KMS-11 (cell line): ENCODE measurements around the gene PPP1R9A.
A peak's percentile ranks its signal among the peaks of the same experiment; 100 is the strongest.

Source experiments
- H2AFZ ChIP-seq: fragments of 200-600 bp; sonication (generic); 2 replicates; pipeline ENCODE4 v1.6.1; 2016; ENCODE audit warnings: antibody characterized with exemption, mixed run types, low read depth
- H3K27ac ChIP-seq: fragments of 200-600 bp; sonication (generic); 2 replicates; pipeline ENCODE4 v1.6.1; 2016; ENCODE audit warnings: mild to moderate bottlenecking, mixed run types
- H3K27me3 ChIP-seq: fragments of 200-600 bp; sonication (generic); 2 replicates; pipeline ENCODE4 v1.6.1; 2017; ENCODE audit warnings: mild to moderate bottlenecking, low read depth, mixed run types, moderate library complexity; ENCODE audit not compliant: insufficient read depth
- H3K36me3 ChIP-seq: fragments of 200-600 bp; sonication (generic); 2 replicates; pipeline ENCODE4 v1.6.1; 2017; ENCODE audit warnings: mild to moderate bottlenecking, mixed run types; ENCODE audit not compliant: insufficient read depth
- H3K4me1 ChIP-seq: fragments of 200-600 bp; sonication (generic); 2 replicates; pipeline ENCODE4 v1.6.1; 2016; ENCODE audit warnings: mild to moderate bottlenecking, low read depth, mixed run types; ENCODE audit not compliant: poor library complexity, severe bottlenecking
- H3K4me2 ChIP-seq: fragments of 200-600 bp; sonication (generic); 2 replicates; pipeline ENCODE4 v1.7.0; 2016; ENCODE audit warnings: mild to moderate bottlenecking, mixed run types
- H3K4me3 ChIP-seq: fragments of 200-600 bp; sonication (generic); IDR thresholded peaks from 2 replicates; pipeline ENCODE4 v1.6.1; 2017; ENCODE audit warnings: low read depth, low read length, mixed read lengths; ENCODE audit not compliant: insufficient read depth
- H3K79me2 ChIP-seq: fragments of 200-600 bp; sonication (generic); 2 replicates; pipeline ENCODE4 v1.6.1; 2016; ENCODE audit warnings: low read depth, mixed run types; ENCODE audit not compliant: insufficient read depth
- H3K9ac ChIP-seq: fragments of 200-600 bp; sonication (generic); 2 replicates; pipeline ENCODE4 v1.6.1; 2016; ENCODE audit warnings: mild to moderate bottlenecking, mixed run types
- H4K20me1 ChIP-seq: fragments of 200-600 bp; sonication (generic); 2 replicates; pipeline ENCODE4 v1.6.1; 2016; ENCODE audit warnings: mild to moderate bottlenecking, mixed run types; ENCODE audit not compliant: insufficient read depth
- CTCF ChIP-seq: fragments of 200-600 bp; sonication (generic); conservative IDR thresholded peaks from 2 replicates; pipeline ENCODE4 v1.6.1; 2017; ENCODE audit warnings: low read depth, mild to moderate bottlenecking, antibody characterized with exemption, low read length, moderate library complexity, mixed read lengths

Gene PPP1R9A

GRCh38 chr7:95324431-95324830, 417.0 kb downstream of the PPP1R9A start, which contains the start of gene PON1:
Gene PON1 (minus strand): TSS chr7:95324532. CDS start chr7:95324475, 57 bp downstream.
- Histone ChIP-seq H2AFZ (no peak within 1 kb of the TSS), H3K79me2 (no peaks in the 10 kb centered on the region), H3K27ac (peak within 1 kb of the TSS; percentile 43; the same call in 1 of the 2 replicates), H3K4me2 (peak within 1 kb of the TSS; percentile 14; the same call in 1 of the 2 replicates), H3K4me3 (no peak within 1 kb of the TSS), H3K27me3 (no peaks in the 10 kb centered on the region), H4K20me1 (no peaks in the 10 kb centered on the region), H3K36me3 (no peaks in the 10 kb centered on the region), H3K4me1 (peaks cover 24% of the 10 kb centered on the region), H3K9ac (no peak within 1 kb of the TSS)
- no peak for TF ChIP-seq CTCF

GRCh38 chr7:95327356-95327755, 420.0 kb downstream of the PPP1R9A start:
- no peak overlapping the region for H2AFZ ChIP-seq
- no peaks in the 10 kb centered on the region for H3K36me3 ChIP-seq
- no peak for TF ChIP-seq CTCF
- H3K4me2 ChIP-seq, result no peak overlapping the region
- H3K9ac ChIP-seq, result no peak overlapping the region
- no peak overlapping the region for H3K27ac ChIP-seq
- H4K20me1 ChIP-seq, result no peaks in the 10 kb centered on the region
- no peak overlapping the region for H3K4me3 ChIP-seq
- H3K79me2 ChIP-seq, result no peaks in the 10 kb centered on the region
- H3K4me1 ChIP-seq, result peaks cover 39% of the 10 kb centered on the region
- H3K27me3 ChIP-seq, result no peaks in the 10 kb centered on the region

GRCh38 chr7:95330204-95330960, 423.0 kb downstream of the PPP1R9A start:
- TF ChIP-seq CTCF, result no peak
- H3K79me2 ChIP-seq, result no peaks in the 10 kb centered on the region
- H3K27ac ChIP-seq, result no peak overlapping the region
- H4K20me1 ChIP-seq, result no peaks in the 10 kb centered on the region
- no peak overlapping the region for H3K9ac ChIP-seq
- no peak overlapping the region for H2AFZ ChIP-seq
- H3K4me3 ChIP-seq, result no peak overlapping the region
- peak overlapping the region; percentile 59 for H3K4me2 ChIP-seq
- H3K36me3 ChIP-seq, result no peaks in the 10 kb centered on the region
- peaks cover 18% of the 10 kb centered on the region for H3K4me1 ChIP-seq
- H3K27me3 ChIP-seq, result no peaks in the 10 kb centered on the region

- no peak overlapping the region for H2AFZ ChIP-seq
- H4K20me1 ChIP-seq, result no peaks in the 10 kb centered on the region
- no peaks in the 10 kb centered on the region for H3K36me3 ChIP-seq
- H3K4me3 ChIP-seq, result no peak overlapping the region
- peak overlapping the region; percentile 59 for H3K4me2 ChIP-seq
- H3K9ac ChIP-seq, result no peak overlapping the region
- H3K4me1 ChIP-seq, result peaks cover 15% of the 10 kb centered on the region
- H3K79me2 ChIP-seq, result no peaks in the 10 kb centered on the region
- H3K27ac ChIP-seq, result no peak overlapping the region
- H3K27me3 ChIP-seq, result no peaks in the 10 kb centered on the region
- no peak for TF ChIP-seq CTCF
Observed at GRCh38 chr7:95330961-95331337, 423.6 kb downstream of the PPP1R9A start.
